Measurements from ENCODE around the gene PLOD1. TPM values are rescaled to one million over a fixed set of nuclear protein-coding genes. Genes with fewer than 3 reads are reported as not detected.
A peak's percentile ranks its signal among the peaks of the same experiment; 100 is the strongest.

PLOD1 gene
- polyA plus RNA-seq, 1 donor (not counting 4 experiments of a cell fraction or from before 2014, with no cell fraction given): 63.6 TPM

GRCh38 chr1:11929849-11930248, 4.7 kb upstream of the PLOD1 start:
- Histone ChIP-seq H3K9ac (ENCODE audit: control insufficient read depth, extremely low read depth, insufficient read depth, low read length) (no peak overlapping the region), H2AFZ (ENCODE audit: control insufficient read depth, low read length) (peak overlapping the region; percentile 84), H3K4me3 (ENCODE audit: control insufficient read depth in 2 of 3, extremely low read depth in 1 of 3, insufficient read depth in 2 of 3, low read depth in 1 of 3, low read length in 3 of 3) (no peak overlapping the region), H3K27me3 (ENCODE audit: control insufficient read depth, extremely low read depth, insufficient read depth, low read length) (no peaks in the 10 kb centered on the region), H3K79me2 (ENCODE audit: control insufficient read depth, insufficient read depth, low read length) (peaks cover 7% of the 10 kb centered on the region), H3K4me1 (ENCODE audit: control insufficient read depth, extremely low read depth, insufficient read depth, low read length) (peaks cover 23% of the 10 kb centered on the region), H3K9me1 (ENCODE audit: control insufficient read depth, extremely low read depth, insufficient read depth, low read length) (no peaks in the 10 kb centered on the region), H3K9me3 (ENCODE audit: control insufficient read depth, low read depth, low read length) (no peaks in the 10 kb centered on the region), H3K4me2 (ENCODE audit: control insufficient read depth, extremely low read depth, insufficient read depth, low read depth, low read length) (peak overlapping the region; percentile 60), H4K20me1 (ENCODE audit: control insufficient read depth, extremely low read depth, insufficient read depth, low read length) (no peaks in the 10 kb centered on the region), H3K27ac (ENCODE audit: control insufficient read depth, insufficient read depth, low read length) (peak overlapping the region; percentile 20), H3K36me3 (ENCODE audit: control insufficient read depth in 2 of 2, extremely low read depth in 1 of 2, insufficient read depth in 2 of 2, low read length in 2 of 2) (no peaks in the 10 kb centered on the region)
- dilution Hi-C loops (cut with MboI; ENCODE audit: extremely low pct_ligation_motif_present, low sequenced_read_pairs): no loop called here
- no peak for DNase-seq (ENCODE audit: low read depth, low spot score)
- no peak for FAIRE-seq
- TF ChIP-seq CTCF (optimal IDR thresholded peaks at IDR 0.05 in 1 of 3, IDR thresholded peaks at IDR 0.05 in 1 of 3, conservative IDR thresholded peaks at IDR 0.05 in 1 of 3; ENCODE audit: extremely low read depth in 1 of 3, insufficient read depth in 2 of 3, low read length in 3 of 3): no peak
- no peak for TF ChIP-seq EZH2 (IDR thresholded peaks at IDR 0.05; ENCODE audit: low read length)

GRCh38 chr1:11930571-11931445, 3.7 kb upstream of the PLOD1 start:
- no peaks in the 10 kb centered on the region for H4K20me1 ChIP-seq (ENCODE audit: control insufficient read depth, extremely low read depth, insufficient read depth, low read length)
- peaks cover 26% of the 10 kb centered on the region for H3K4me1 ChIP-seq (ENCODE audit: control insufficient read depth, extremely low read depth, insufficient read depth, low read length)
- TF ChIP-seq EZH2 (IDR thresholded peaks at IDR 0.05; ENCODE audit: low read length) (no peak), CTCF (optimal IDR thresholded peaks at IDR 0.05 in 1 of 3, IDR thresholded peaks at IDR 0.05 in 1 of 3, conservative IDR thresholded peaks at IDR 0.05 in 1 of 3; ENCODE audit: extremely low read depth in 1 of 3, insufficient read depth in 2 of 3, low read length in 3 of 3) (no peak)
- H3K36me3 ChIP-seq (ENCODE audit: control insufficient read depth in 2 of 2, extremely low read depth in 1 of 2, insufficient read depth in 2 of 2, low read length in 2 of 2): no peaks in the 10 kb centered on the region
- peak overlapping the region; percentile 26 for H2AFZ ChIP-seq (ENCODE audit: control insufficient read depth, low read length)
- dilution Hi-C loops (cut with MboI; ENCODE audit: extremely low pct_ligation_motif_present, low sequenced_read_pairs): no loop called here
- no peaks in the 10 kb centered on the region for H3K9me1 ChIP-seq (ENCODE audit: control insufficient read depth, extremely low read depth, insufficient read depth, low read length)
- no peak overlapping the region for H3K9ac ChIP-seq (ENCODE audit: control insufficient read depth, extremely low read depth, insufficient read depth, low read length)
- H3K79me2 ChIP-seq (ENCODE audit: control insufficient read depth, insufficient read depth, low read length): peaks cover 7% of the 10 kb centered on the region
- no peak overlapping the region for H3K4me3 ChIP-seq (ENCODE audit: control insufficient read depth in 2 of 3, extremely low read depth in 1 of 3, insufficient read depth in 2 of 3, low read depth in 1 of 3, low read length in 3 of 3)
- DNase-seq (ENCODE audit: low read depth, low spot score) (no peak), FAIRE-seq (no peak)
- H3K9me3 ChIP-seq (ENCODE audit: control insufficient read depth, low read depth, low read length): no peaks in the 10 kb centered on the region
- H3K27me3 ChIP-seq (ENCODE audit: control insufficient read depth, extremely low read depth, insufficient read depth, low read length): no peaks in the 10 kb centered on the region
- H3K4me2 ChIP-seq (ENCODE audit: control insufficient read depth, extremely low read depth, insufficient read depth, low read depth, low read length): no peak overlapping the region
- H3K27ac ChIP-seq (ENCODE audit: control insufficient read depth, insufficient read depth, low read length): no peak overlapping the region
